ENCODE results near the gene KCNH6.

Gene KCNH6

GRCh38 chr17:63486317-63487013 lies 36.7 kb upstream of the KCNH6 start:
- DNase-seq (ENCODE audit: low read depth in 2 of 2): no peak

- DNase-seq (ENCODE audit: low read depth in 2 of 2): no peak
Measured at GRCh38 chr17:63487014-63487339, 36.2 kb upstream of the KCNH6 start.

- DNase-seq (ENCODE audit: low read depth in 2 of 2): no peak
Measured at GRCh38 chr17:63488851-63489250, 34.3 kb upstream of the KCNH6 start.

GRCh38 chr17:63489291-63489690 lies 33.9 kb upstream of the KCNH6 start:
- no peak for DNase-seq (ENCODE audit: low read depth in 2 of 2)

GRCh38 chr17:63490329-63490728 lies 32.8 kb upstream of the KCNH6 start:
- no peak for DNase-seq (ENCODE audit: low read depth in 2 of 2)

DNA sequence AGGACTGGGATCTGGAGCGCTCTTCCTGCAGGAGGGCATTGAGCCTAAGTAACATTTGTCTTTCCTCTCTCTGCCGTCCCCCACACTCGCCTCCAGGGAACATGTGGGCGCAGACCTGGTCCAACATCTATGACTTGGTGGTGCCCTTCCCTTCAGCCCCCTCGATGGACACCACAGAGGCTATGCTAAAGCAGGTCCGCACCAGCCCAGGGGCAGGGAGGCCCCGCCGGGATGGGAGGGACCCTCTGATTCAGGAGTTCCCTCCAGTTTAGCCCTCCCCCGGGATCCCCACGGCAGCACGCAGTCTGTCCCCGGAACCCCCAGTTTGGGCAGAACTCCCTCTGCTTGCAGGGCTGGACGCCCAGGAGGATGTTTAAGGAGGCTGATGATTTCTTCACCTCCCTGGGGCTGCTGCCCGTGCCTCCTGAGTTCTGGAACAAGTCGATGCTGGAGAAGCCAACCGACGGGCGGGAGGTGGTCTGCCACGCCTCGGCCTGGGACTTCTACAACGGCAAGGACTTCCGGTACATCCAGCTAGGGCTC lies 32.2 kb upstream of the KCNH6 start:
- DNase-seq (ENCODE audit: low read depth in 2 of 2): no peak

GRCh38 chr17:63491413-63491812 lies 31.7 kb upstream of the KCNH6 start:
- DNase-seq (ENCODE audit: low read depth in 2 of 2): no peak

- DNase-seq (ENCODE audit: low read depth in 2 of 2): no peak
Measured at GRCh38 chr17:63491977-63492618, 31.1 kb upstream of the KCNH6 start.

DNA sequence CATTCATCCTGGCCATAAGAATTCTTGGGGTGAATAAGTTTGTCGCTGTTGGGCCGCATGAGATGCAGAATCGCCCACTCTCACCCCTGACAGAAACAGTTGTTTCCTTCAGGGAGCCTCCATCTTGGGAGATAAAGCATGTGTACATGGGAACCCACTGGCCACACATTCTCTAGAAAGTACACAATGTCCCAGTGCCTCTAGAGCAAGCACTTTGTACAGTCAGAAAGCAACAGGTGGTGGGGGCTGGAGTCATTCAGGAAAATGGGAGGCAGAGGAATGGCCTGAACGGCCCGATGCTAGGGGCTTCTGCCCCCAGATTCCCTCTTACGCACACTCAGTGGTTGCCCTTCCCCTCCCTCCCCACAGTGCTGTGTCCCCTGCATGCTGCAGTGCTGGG lies 30.2 kb upstream of the KCNH6 start:
- DNase-seq (ENCODE audit: low read depth in 2 of 2): no peak

DNA sequence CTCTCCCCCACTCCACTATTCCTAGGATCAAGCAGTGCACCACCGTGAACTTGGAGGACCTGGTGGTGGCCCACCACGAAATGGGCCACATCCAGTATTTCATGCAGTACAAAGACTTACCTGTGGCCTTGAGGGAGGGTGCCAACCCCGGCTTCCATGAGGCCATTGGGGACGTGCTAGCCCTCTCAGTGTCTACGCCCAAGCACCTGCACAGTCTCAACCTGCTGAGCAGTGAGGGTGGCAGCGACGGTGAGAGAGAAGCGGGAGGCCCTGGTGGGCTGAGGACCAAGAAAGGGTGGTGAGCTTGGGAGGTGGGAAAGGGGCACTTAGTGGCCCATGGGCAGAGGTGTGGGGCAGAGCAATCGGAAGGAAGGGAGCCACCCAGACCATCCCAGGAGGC lies 29.7 kb upstream of the KCNH6 start:
- DNase-seq (ENCODE audit: low read depth in 2 of 2): no peak

- DNase-seq (ENCODE audit: low read depth in 2 of 2): no peak
Measured at GRCh38 chr17:63494300-63494928, 28.7 kb upstream of the KCNH6 start.

DNA sequence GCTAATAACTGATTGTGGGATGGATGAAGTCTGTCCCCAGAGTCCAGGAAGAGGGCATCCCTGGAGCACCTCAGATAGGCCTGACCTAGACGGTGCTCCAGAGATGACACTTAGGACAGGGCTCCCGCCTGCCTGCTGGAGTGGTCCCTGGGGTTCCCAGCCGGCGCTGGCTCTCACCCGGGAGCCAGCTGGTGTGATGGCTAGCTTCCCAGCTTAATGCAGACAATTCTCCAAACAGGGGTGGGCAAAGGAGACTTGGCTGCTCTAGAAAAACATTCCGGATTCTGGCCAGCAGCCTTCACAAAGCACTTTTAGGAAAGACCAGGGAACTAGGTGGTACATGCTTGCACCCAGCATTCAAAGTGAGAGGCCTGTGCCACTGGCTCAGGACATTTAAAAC lies 27.7 kb upstream of the KCNH6 start:
- DNase-seq (ENCODE audit: low read depth in 2 of 2): no peak

DNA sequence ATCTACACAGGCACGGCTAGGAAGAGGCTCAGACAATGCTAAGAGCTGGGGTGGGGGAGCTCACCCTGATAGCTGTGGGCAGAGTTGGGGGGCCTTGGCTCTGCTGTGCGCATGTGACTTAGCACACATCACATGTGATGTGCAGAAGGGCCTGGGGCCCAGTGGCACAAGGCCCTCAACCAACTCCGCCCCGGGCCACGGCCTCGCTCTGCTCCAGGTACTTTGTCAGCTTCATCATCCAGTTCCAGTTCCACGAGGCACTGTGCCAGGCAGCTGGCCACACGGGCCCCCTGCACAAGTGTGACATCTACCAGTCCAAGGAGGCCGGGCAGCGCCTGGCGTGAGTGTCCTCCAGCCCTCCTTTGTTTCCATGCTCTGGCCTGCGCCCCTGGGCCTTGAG lies 27.0 kb upstream of the KCNH6 start:
- DNase-seq (ENCODE audit: low read depth in 2 of 2): no peak

DNA sequence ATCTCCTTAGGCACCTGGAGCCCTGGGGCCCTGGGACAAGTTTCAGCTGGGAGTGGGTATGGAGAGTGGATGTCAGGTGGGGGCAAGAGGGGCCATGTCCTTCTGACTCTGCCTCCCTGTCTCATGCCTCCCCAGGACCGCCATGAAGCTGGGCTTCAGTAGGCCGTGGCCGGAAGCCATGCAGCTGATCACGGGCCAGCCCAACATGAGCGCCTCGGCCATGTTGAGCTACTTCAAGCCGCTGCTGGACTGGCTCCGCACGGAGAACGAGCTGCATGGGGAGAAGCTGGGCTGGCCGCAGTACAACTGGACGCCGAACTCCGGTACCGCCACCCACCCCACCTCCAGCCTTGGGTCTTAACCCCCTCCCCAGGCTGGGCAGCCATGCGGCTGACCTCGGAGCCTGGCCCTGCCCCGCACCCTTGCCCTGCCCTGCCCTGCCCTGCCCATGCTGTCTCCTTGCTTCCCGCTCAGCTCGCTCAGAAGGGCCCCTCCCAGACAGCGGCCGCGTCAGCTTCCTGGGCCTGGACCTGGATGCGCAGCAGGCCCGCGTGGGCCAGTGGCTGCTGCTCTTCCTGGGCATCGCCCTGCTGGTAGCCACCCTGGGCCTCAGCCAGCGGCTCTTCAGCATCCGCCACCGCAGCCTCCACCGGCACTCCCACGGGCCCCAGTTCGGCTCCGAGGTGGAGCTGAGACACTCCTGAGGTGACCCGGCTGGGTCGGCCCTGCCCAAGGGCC lies 26.3 kb upstream of the KCNH6 start:
- DNase-seq (ENCODE audit: low read depth in 2 of 2): no peak

GRCh38 chr17:63497708-63498483 lies 25.3 kb upstream of the KCNH6 start:
- DNase-seq (ENCODE audit: low read depth in 2 of 2): no peak

DNA sequence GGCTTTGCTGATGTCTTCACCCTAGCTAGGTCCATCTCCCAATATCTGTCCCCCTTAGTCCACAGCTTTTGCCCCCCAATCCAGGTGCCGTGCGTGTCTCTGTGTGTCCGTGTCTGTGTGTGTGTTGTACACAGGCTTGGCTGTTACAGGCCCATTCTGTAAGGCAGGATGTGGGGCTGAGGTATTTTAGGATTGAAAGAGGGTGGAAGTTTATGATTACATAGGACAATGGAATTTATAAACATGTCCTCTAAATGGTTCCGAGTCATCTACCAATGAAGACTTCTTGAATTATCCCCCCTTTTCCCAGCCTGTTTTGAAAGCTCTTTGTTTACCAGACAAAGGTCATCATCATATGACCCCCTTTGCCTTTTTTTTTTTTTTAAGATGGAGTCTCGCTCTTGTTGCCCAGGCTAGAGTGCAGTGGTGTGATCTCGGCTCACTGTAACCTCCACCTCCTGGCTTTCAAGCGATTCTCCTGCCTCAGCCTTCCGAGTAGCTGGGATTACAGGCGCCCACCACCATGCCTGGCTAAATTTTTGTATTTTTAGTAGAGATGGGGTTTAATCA lies 24.4 kb upstream of the KCNH6 start:
- DNase-seq (ENCODE audit: low read depth in 2 of 2): no peak

DNA sequence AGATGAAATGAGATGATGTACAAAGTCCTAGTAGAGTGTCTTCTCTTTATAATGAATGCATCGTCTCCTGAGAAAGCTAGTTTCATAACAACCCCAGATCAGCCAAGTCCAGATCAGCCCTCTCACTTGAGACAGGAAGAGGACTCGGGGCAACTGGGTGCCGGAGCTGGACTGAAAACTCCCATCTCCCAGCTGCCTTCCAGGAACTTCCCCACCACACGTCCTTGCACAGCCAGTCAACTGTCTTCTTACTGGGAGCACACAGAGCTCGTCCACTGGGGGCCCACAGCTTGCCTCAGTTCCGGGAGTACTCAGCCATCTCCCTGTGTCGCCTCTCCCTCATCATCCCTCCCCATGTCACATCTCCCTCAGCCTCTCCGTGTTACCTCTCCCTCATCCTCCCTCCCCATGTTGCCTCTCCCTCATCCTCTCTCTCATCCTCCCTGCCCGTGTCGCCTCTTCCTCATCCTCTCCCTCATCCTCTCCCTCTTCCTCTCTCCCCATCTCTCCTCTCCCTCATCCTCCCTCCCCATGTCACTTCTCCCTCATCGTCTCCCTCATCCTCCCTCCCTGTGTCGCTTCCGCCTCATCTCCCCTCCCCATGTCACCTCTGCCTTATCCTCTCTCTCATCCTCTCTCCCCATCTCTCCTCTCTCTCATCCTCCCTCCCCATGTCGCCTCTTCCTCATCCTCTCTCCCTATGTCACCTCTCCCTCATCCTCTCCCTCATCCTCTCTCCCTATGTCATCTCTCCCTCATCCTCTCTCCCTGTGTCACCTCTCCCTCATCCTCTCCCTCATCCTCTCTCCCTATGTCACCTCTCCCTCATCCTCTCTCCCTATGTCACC lies 22.4 kb upstream of the KCNH6 start:
- no peak for DNase-seq (ENCODE audit: low read depth in 2 of 2)

DNA sequence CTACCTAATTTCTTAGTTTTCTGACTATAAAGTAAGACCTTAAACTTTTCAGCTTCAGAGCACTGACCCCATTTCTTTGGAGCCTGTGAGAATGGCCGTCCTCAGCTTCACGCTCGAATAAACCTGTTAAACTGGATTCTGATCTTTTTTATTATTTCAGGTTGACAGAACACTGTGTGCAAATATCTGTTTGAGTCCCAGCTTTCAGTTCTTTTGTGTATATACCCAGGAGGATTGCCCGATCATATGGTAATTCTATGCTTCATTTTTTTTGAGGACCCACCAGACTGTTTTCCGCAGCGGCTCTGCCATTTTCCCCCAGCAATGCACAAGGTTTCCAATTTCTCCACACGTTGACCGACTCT lies 19.8 kb upstream of the KCNH6 start:
- DNase-seq (ENCODE audit: low read depth in 2 of 2): no peak

DNA sequence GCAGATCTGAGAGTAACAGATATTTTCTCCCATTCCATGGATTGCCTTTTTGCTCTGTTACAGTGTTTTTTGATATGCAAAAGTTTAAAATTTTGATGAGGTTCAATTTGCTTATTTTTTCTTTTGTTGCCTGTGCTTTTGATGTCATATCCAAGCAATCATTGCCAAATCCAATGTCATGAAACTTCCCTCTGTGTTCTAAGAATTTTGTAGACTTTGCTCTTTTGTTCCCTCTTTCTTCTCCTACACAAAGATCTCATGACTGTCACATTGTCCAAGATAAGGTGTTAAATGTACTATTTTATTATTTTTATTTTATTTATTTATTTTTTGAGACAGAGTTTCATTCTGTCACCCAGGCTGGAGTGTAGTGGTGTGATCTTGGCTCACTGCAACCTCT lies 18.9 kb upstream of the KCNH6 start:
- no peak for DNase-seq (ENCODE audit: low read depth in 2 of 2)

GRCh38 chr17:63505341-63505740 lies 17.8 kb upstream of the KCNH6 start:
- no peak for DNase-seq (ENCODE audit: low read depth in 2 of 2)

DNA sequence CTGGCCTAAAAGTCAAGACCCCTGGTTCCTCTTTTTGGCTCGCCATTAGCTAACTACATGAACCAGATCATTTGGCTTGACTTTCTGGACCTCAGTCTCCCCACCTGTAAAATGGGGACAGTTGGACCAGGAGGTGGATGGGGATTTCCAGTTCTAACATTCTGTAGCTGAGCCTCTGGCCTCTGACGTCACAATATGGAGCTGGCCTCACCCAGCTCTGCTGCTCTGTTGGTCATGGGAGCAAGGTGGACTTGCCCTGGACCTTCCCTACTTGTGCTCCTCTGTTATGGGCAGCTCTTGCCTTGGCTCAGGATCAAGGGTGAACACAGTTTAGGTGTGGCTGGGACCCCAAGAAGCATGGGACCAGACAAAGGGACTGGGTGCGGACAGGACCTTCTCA lies 16.5 kb upstream of the KCNH6 start:
- no peak for DNase-seq (ENCODE audit: low read depth in 2 of 2)

Data from stimulated activated CD8-positive, alpha-beta memory T cell treated with anti-CD3 and anti-CD28 coated beads, Interleukin-7, amount 100 ng/mL, for 4 hours (primary cell).